ENCODE results near the gene DNAJC25. TPM values are rescaled to one million over a fixed set of nuclear protein-coding genes. Genes with fewer than 3 reads are reported as not detected.

The DNAJC25 gene
- total and polyA plus RNA-seq, 2 of the 13 experiments (the other 11 are each of a cell fraction or from before 2014, with no cell fraction given) = 5.7 to 10.2 TPM

DNA sequence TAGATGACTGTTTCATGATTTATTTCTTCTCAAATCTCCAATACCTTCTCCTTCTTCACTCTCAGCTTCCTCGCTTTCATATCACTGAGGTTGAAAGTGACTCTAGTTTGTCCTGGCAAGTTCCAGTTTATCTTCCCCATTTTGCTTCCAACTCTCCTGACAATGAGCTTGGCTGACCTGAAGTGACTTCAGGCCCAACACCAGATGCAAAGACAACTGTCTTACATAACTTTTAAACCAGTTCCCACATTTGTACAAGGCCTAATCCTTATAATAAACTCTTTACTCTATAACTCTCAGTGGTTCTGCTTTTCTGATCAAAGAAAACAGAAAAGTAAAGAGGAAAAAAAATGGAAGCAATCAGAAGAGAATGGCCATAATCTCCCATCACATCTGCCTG is 52.3 kb downstream of the DNAJC25 start:
- no peak overlapping the region for H3K4me2 ChIP-seq (ENCODE audit: low read depth, low read length)
- ChIA-PET CTCF (ENCODE audit: low intra/inter-chr PET ratio, low total read pairs) (no interaction called here), POLR2A (no interaction called here)
- no peaks in the 10 kb centered on the region for H3K27me3 ChIP-seq (ENCODE audit: control insufficient read depth in 1 of 2, insufficient read depth in 2 of 2, low read length in 2 of 2)
- intact Hi-C loops (cut with micrococcal nuclease; ENCODE audit: unreplicated experiment) = no loop called here
- peaks cover 11% of the 10 kb centered on the region for H3K4me1 ChIP-seq (ENCODE audit: insufficient read depth, low read length)
- DNase-seq (ENCODE audit: low spot score) (no peak), ATAC-seq (no peak), FAIRE-seq (no peak)
- WGBS (ENCODE audit: low lambda C conversion rate) = 86% methylated on average over 1 of the region's 1 CpG
- no peaks in the 10 kb centered on the region for H3K79me2 ChIP-seq (ENCODE audit: insufficient read depth, low read length)
- no peak overlapping the region for H2AFZ ChIP-seq (ENCODE audit: low read length)
- no TSS peak for BruUV-seq (replicated peaks)
- H3K36me3 ChIP-seq (replicated peaks in 1 of 2; ENCODE audit: control insufficient read depth in 1 of 2, insufficient read depth in 2 of 2, low read length in 2 of 2) = no peaks in the 10 kb centered on the region
- in situ Hi-C loops (cut with HindIII; ENCODE audit: extremely low pct_ligation_motif_present, low pct_unique_long_range_greater_than_20kb) = no loop called here
- H3K9ac ChIP-seq (ENCODE audit: insufficient read depth, low read depth, low read length) = no peak overlapping the region
- no peak for TF ChIP-seq ZNF7 (CRISPR knock-in tag; IDR thresholded peaks at IDR 0.05)
- no peak overlapping the region for H3K4me3 ChIP-seq (replicated peaks in 1 of 3; ENCODE audit: insufficient read depth in 1 of 3, low read depth in 2 of 3, low read length in 3 of 3)
- no peaks in the 10 kb centered on the region for H3K9me3 ChIP-seq (ENCODE audit: low read length)
- H3K27ac ChIP-seq (ENCODE audit: extremely low read length, insufficient read depth, low read length) = no peak overlapping the region
- H4K20me1 ChIP-seq (ENCODE audit: insufficient read depth, low read length) = no peaks in the 10 kb centered on the region

DNA sequence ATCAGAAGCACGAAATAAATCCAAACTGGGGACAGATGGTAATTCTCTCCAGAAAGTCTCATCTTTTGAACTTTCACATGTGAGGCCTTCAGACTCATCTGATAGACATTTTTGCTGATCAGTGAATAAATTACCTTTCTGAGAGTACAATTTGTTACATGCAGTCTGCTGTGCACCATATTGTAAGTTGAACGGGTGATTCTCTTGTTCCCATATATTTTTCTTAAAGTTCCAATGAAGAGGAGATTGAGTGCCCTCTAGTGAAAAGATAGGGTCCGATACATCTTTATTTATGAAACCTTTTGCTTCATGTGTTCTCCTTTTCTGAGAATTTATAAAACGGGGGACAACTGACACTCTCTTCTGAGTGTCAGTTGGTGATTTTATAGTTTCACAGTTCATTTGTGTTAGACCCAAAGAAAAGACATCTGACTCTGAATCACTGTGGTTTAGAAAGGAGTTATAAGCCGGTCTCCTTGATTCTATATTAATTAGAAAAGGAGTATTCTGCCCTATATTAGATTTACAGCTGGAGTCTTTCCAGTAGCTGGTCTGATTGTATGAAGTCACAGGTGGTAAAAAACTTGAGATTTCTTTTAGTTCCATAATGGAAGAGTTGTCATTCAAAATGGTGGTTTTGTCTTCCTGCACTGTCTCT is 60.7 kb downstream of the DNAJC25 start:
- H3K4me1 ChIP-seq (ENCODE audit: insufficient read depth, low read length) = peaks cover 8% of the 10 kb centered on the region
- H3K79me2 ChIP-seq (ENCODE audit: insufficient read depth, low read length) = no peaks in the 10 kb centered on the region
- TF ChIP-seq RFX1 (IDR thresholded peaks at IDR 0.05) (no peak), STAG1 (CRISPR knock-in tag; IDR thresholded peaks at IDR 0.05) (peak; percentile 77), ZMYM4 (CRISPR knock-in tag; IDR thresholded peaks at IDR 0.05) (no peak), ARHGAP35 (CRISPR knock-in tag; IDR thresholded peaks at IDR 0.05; ENCODE audit: borderline replicate concordance) (no peak), ARID3A (IDR thresholded peaks at IDR 0.05; ENCODE audit: low read depth, low read length) (peak; percentile 58; the same call in 1 of the 2 replicates), FOXJ3 (CRISPR knock-in tag; IDR thresholded peaks at IDR 0.05; ENCODE audit: borderline replicate concordance) (no peak), MAFK (conservative IDR thresholded peaks at IDR 0.05 in 1 of 2, IDR thresholded peaks at IDR 0.05 in 1 of 2; ENCODE audit: low read length in 2 of 2) (peak; percentile 33 to 53; a peak in 3 of 4 replicates), ZBTB37 (CRISPR knock-in tag; IDR thresholded peaks at IDR 0.05) (no peak), ZNF577 (CRISPR knock-in tag; IDR thresholded peaks at IDR 0.05; ENCODE audit: borderline replicate concordance, low read depth) (no peak), ZNF777 (CRISPR knock-in tag; IDR thresholded peaks at IDR 0.05) (no peak), ZNF260 (CRISPR knock-in tag; IDR thresholded peaks at IDR 0.05; ENCODE audit: borderline replicate concordance, low read depth) (no peak), ARNT (IDR thresholded peaks at IDR 0.05) (no peak)
- TF ChIP-seq, protein P1, sequence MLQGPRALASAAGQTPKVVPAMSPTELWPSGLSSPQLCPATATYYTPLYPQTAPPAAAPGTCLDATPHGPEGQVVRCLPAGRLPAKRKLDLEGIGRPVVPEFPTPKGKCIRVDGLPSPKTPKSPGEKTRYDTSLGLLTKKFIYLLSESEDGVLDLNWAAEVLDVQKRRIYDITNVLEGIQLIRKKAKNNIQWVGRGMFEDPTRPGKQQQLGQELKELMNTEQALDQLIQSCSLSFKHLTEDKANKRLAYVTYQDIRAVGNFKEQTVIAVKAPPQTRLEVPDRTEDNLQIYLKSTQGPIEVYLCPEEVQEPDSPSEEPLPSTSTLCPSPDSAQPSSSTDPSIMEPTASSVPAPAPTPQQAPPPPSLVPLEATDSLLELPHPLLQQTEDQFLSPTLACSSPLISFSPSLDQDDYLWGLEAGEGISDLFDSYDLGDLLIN (CRISPR knock-in tag; IDR thresholded peaks at IDR 0.05; ENCODE audit: borderline replicate concordance) = no peak

More for the DNA sequence above, 60.7 kb downstream of the DNAJC25 start:
- CTCF ChIA-PET (ENCODE audit: low intra/inter-chr PET ratio, low total read pairs) = interaction anchor here (3.0 kb wide), 1 partner anchor 94 kb away, joined by 19 read pairs; no protein-coding TSS in a partner anchor
- Histone ChIP-seq H3K27ac (ENCODE audit: extremely low read length, insufficient read depth, low read length) (no peak overlapping the region), H3K9ac (ENCODE audit: insufficient read depth, low read depth, low read length) (no peak overlapping the region), H3K9me3 (ENCODE audit: low read length) (no peaks in the 10 kb centered on the region), H2AFZ (ENCODE audit: low read length) (no peak overlapping the region), H3K4me2 (ENCODE audit: low read depth, low read length) (no peak overlapping the region), H3K36me3 (replicated peaks in 1 of 2; ENCODE audit: control insufficient read depth in 1 of 2, insufficient read depth in 2 of 2, low read length in 2 of 2) (no peaks in the 10 kb centered on the region), H4K20me1 (ENCODE audit: insufficient read depth, low read length) (no peaks in the 10 kb centered on the region), H3K27me3 (ENCODE audit: control insufficient read depth in 1 of 2, insufficient read depth in 2 of 2, low read length in 2 of 2) (no peaks in the 10 kb centered on the region), H3K4me3 (replicated peaks in 1 of 3; ENCODE audit: insufficient read depth in 1 of 3, low read depth in 2 of 3, low read length in 3 of 3) (no peak overlapping the region)
- peak; percentile 52 for DNase-seq (ENCODE audit: low spot score)
- POLR2A ChIA-PET = interaction anchor here (1.3 kb wide), 1 partner anchor 94 kb away, joined by 5 read pairs; no protein-coding TSS in a partner anchor
- ATAC-seq = 0 out of 3 replicates have a peak, but pooled peaks have one; percentile 41
- WGBS (ENCODE audit: low lambda C conversion rate) = 41% methylated on average over 5 of the region's 5 CpGs
- intact Hi-C loops (cut with micrococcal nuclease; ENCODE audit: unreplicated experiment) = loop anchor here (1.0 to 2.0 kb wide), 2 partner anchors 61 to 94 kb away; partner anchors contain the start of gene DNAJC25
- no TSS peak for BruUV-seq (replicated peaks)
- in situ Hi-C loops (cut with HindIII; ENCODE audit: extremely low pct_ligation_motif_present, low pct_unique_long_range_greater_than_20kb) = loop anchor here (10.0 kb wide), 1 partner anchor 87 kb away; no protein-coding TSS in a partner anchor
- no peak for FAIRE-seq

All from HepG2 (cell line).